Measurements from ENCODE around the gene PRKN. TPM values are rescaled to one million over a fixed set of nuclear protein-coding genes. Genes with fewer than 3 reads are reported as not detected.

Gene PRKN
- total RNA-seq, 2 donors from 2014 or later = 3.3 to 4.8 TPM

GRCh38 chr6:161301338-161301737 lies 1426.2 kb downstream of the PRKN start:
- no peak overlapping the region for H3K4me3 Mint-ChIP-seq
- peaks cover 29% of the 10 kb centered on the region for H3K27me3 Mint-ChIP-seq (ENCODE audit: insufficient read depth)
- H3K27ac Mint-ChIP-seq = no peak overlapping the region
- peaks cover 31% of the 10 kb centered on the region for H3K9me3 ChIP-seq (ENCODE audit: control insufficient read depth, low read length)
- H3K4me1 ChIP-seq (ENCODE audit: control insufficient read depth, insufficient read depth, low read length) = no peaks in the 10 kb centered on the region
- 96% methylated on average over 2 of the region's 2 CpGs; no CpG with 5 or more reads in 1 of the 2 experiments for WGBS, 2 experiments (ENCODE audit: insufficient coverage in 1 of 2, insufficient read length in 1 of 2)
- no peak for TF ChIP-seq CTCF (conservative IDR thresholded peaks at IDR 0.05)
- no peak overlapping the region for H3K27ac ChIP-seq (ENCODE audit: low read depth, low read length)
- no peak overlapping the region for H3K4me3 ChIP-seq (ENCODE audit: low read length)
- no peak overlapping the region for H3K9ac ChIP-seq (ENCODE audit: extremely low read depth, low read length, poor library complexity, severe bottlenecking)
- no peak for DNase-seq
- H3K9me3 Mint-ChIP-seq = peaks cover 18% of the 10 kb centered on the region
- H3K36me3 ChIP-seq (ENCODE audit: control insufficient read depth, insufficient read depth, low read length) = no peaks in the 10 kb centered on the region
- peaks cover 3% of the 10 kb centered on the region for H3K36me3 Mint-ChIP-seq (ENCODE audit: low read depth)
- H3K4me1 Mint-ChIP-seq = peaks cover 10% of the 10 kb centered on the region
- no peaks in the 10 kb centered on the region for H3K27me3 ChIP-seq (ENCODE audit: control insufficient read depth, insufficient read depth, low read length, poor library complexity, severe bottlenecking)

GRCh38 chr6:161300823-161301222 lies 1426.7 kb downstream of the PRKN start:
- no peak overlapping the region for H3K27ac Mint-ChIP-seq
- no peak overlapping the region for H3K4me3 ChIP-seq (ENCODE audit: low read length)
- H3K36me3 Mint-ChIP-seq (ENCODE audit: low read depth) = peaks cover 3% of the 10 kb centered on the region
- no peak for TF ChIP-seq CTCF (conservative IDR thresholded peaks at IDR 0.05)
- no peaks in the 10 kb centered on the region for H3K4me1 ChIP-seq (ENCODE audit: control insufficient read depth, insufficient read depth, low read length)
- no peak for DNase-seq
- H3K4me1 Mint-ChIP-seq = peaks cover 10% of the 10 kb centered on the region
- no peaks in the 10 kb centered on the region for H3K27me3 ChIP-seq (ENCODE audit: control insufficient read depth, insufficient read depth, low read length, poor library complexity, severe bottlenecking)
- H3K9ac ChIP-seq (ENCODE audit: extremely low read depth, low read length, poor library complexity, severe bottlenecking) = no peak overlapping the region
- H3K4me3 Mint-ChIP-seq = no peak overlapping the region
- peaks cover 29% of the 10 kb centered on the region for H3K27me3 Mint-ChIP-seq (ENCODE audit: insufficient read depth)
- H3K9me3 Mint-ChIP-seq = peaks cover 24% of the 10 kb centered on the region
- peaks cover 36% of the 10 kb centered on the region for H3K9me3 ChIP-seq (ENCODE audit: control insufficient read depth, low read length)
- H3K27ac ChIP-seq (ENCODE audit: low read depth, low read length) = no peak overlapping the region
- no peaks in the 10 kb centered on the region for H3K36me3 ChIP-seq (ENCODE audit: control insufficient read depth, insufficient read depth, low read length)

- H3K4me3 ChIP-seq (ENCODE audit: low read length) = no peak overlapping the region
These were observed 1427.8 kb downstream of the PRKN start for GRCh38 chr6:161299726-161300125.

More at GRCh38 chr6:161299726-161300125, 1427.8 kb downstream of the PRKN start:
- Mint-ChIP-seq H3K36me3 (ENCODE audit: low read depth) (peaks cover 3% of the 10 kb centered on the region), H3K4me3 (no peak overlapping the region), H3K27me3 (ENCODE audit: insufficient read depth) (peaks cover 29% of the 10 kb centered on the region), H3K4me1 (peaks cover 10% of the 10 kb centered on the region), H3K9me3 (peaks cover 34% of the 10 kb centered on the region), H3K27ac (no peak overlapping the region)
- Histone ChIP-seq H3K9ac (ENCODE audit: extremely low read depth, low read length, poor library complexity, severe bottlenecking) (no peak overlapping the region), H3K4me1 (ENCODE audit: control insufficient read depth, insufficient read depth, low read length) (no peaks in the 10 kb centered on the region), H3K9me3 (ENCODE audit: control insufficient read depth, low read length) (peaks cover 47% of the 10 kb centered on the region), H3K27ac (ENCODE audit: low read depth, low read length) (no peak overlapping the region), H3K36me3 (ENCODE audit: control insufficient read depth, insufficient read depth, low read length) (no peaks in the 10 kb centered on the region), H3K27me3 (ENCODE audit: control insufficient read depth, insufficient read depth, low read length, poor library complexity, severe bottlenecking) (no peaks in the 10 kb centered on the region)
- no peak for DNase-seq
- TF ChIP-seq CTCF (conservative IDR thresholded peaks at IDR 0.05) = no peak
- WGBS, 2 experiments (ENCODE audit: insufficient coverage in 1 of 2, insufficient read length in 1 of 2) = 92 to 93% methylated on average over 4 of the region's 4 CpGs

Other genes with a start within 250 kb of the PRKN start
- under 1 TPM; 0.42 to 0.44 TPM for gene PACRG, start 208 bp upstream of the PRKN start, total RNA-seq

Data from endodermal cell (in vitro differentiated cells).